GM19463 (cell line): ENCODE measurements around the gene RFC2.
"Not testable (repeated sequence)": the region's sequence is repeated elsewhere in the genome, so short reads cannot be mapped to it uniquely, and the experiment has no call there.

ENCODE experiments used
- ATAC-seq: cut with Tn5 transposase; IDR thresholded peaks from one replicate; pipeline ENCODE4 v1.9.1; 2021; ENCODE audit warnings: mild to moderate bottlenecking, moderate library complexity; ENCODE audit not compliant: unreplicated experiment

RFC2 gene

DNA sequence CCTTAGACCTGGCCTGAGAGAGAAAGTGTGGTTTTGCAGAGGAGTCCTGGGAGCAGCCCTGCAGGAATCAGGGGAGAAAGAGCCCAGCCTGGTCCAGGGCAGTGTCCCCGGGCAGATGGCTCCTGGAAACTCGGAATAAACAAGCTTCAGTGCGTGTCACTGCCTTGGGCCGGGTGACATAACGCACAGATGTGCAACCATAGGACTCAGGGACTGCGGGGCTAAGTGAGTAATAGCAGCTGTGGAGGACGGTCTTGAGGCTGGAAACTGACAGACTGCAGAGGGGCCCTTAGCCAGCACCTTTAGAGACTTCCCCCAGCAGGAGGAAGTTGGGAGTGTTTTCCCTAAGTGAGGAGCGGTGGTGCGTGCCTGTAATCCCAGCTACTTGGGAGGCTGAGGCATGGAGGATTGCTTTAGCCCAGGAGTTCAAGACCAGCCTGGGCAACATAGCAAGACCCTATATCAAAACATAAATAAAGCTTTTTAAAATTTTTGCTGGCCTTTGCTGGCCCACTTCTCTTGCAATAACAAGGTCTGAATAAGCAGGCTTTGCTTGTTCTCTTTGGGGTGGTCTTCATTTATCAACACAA lies 29.8 kb upstream of the RFC2 start:
- no peak for ATAC-seq

- no peak for ATAC-seq
These were observed 28.7 kb upstream of the RFC2 start for GRCh38 chr7:74282748-74283459.

- no peak for ATAC-seq
These were observed 26.8 kb upstream of the RFC2 start for GRCh38 chr7:74280985-74281384.

DNA sequence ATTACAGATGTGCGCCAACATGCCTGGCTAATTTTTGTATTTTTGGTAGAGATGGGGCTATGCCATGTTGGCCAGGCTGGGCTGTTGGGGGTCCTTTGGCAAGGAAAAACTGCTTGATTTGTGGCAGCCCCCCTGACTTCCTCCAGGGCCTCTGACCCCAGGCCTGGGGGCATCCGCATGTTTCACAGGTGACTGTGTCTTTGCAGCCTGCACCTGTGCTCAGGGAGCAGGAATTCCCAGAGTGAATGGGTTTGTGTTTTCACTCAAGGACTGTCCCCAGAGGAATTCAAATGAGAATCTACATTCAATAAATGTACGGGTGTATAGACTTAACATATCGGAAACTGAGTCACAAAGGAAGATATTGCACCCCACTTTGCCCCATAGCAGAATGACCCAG lies 23.4 kb upstream of the RFC2 start:
- ATAC-seq, result no peak

DNA sequence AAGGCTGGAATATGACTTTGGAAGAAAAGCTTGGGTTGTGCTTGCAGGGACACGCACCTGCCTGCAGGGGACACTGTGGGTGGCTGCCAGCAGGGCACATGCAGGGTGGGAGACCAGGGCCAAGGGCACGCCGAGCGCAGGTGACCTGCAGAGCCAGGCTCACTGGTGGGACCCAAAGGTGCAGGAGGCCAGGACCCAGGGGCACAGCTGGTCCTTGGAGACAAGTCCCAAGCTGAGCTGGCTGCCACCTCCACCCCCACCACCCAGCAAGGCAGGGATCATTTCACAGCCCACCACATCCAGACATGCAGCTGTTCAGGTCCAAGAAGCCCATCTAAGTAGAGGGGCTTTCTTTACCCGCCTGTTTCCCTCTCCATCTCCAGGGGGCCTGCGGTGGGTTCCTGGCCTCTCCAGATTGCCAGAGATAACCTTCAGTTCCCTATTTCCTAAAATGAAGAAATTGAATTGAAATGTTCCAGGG lies 21.2 kb upstream of the RFC2 start:
- no peak for ATAC-seq

GRCh38 chr7:74272305-74273038 lies 18.3 kb upstream of the RFC2 start:
- peak; percentile 80 for ATAC-seq

DNA sequence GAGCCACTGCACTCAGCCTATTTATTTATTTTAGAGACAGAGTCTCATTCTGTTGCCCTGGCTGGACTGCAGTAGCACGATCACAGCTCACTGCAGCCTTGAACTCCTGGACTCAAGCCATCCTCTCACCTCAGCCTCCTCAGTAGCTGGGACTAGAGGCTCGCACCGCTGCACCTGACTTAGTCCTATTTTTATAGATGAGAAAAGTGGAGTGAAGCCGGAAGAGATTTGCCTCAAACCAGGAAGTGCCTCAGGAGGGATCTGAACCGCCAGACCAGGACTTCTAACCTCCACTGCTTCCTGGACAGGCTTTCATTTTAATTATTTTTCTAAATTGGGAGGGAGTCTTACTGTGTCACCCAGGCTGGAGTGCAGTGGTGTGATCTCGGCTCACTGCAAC lies 17.5 kb upstream of the RFC2 start:
- ATAC-seq, result no peak

GRCh38 chr7:74269757-74270277 lies 15.6 kb upstream of the RFC2 start:
- ATAC-seq, result peak; percentile 38

DNA sequence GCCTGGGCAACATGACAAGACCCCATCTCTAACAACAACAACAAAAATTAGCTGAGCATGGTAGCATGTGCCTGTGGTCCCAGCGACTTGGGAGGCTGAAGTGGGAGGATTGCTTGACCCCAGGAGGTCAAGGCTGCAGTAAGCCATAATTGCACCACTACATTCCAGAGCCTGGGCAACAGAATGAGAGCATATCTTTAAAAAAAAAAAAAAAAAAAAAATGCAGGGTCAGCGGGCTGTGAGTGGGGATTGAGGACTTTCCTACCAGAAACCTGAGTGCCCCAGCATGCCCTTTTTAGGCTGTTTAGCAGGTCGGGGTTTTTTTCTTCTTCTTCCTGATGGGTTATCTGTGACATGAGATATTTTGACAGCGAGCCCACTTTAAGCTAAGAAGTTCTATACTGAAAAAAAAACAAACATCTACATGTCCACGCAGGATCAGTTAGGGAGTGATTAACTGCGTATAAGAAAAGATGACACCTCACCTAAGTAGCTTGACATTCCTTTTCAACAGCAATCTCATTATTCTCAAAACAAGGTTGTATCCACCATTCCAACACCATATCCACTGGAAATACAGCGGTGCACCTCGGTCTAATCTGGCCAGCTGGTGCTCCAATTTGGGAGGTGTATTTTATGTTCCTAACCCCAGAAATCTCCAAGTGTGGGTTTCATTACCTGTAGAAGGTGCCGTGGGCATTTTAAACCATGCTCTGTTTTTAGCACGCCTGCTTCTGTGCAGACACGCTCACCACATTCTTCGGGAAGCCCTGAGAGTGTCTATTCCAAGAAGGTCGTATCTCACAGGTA lies 13.8 kb upstream of the RFC2 start:
- no peak for ATAC-seq

- ATAC-seq, result no peak
These were observed 12.2 kb upstream of the RFC2 start for GRCh38 chr7:74266191-74266963.

GRCh38 chr7:74263399-74264120 lies 9.4 kb upstream of the RFC2 start:
- ATAC-seq, result no peak

- ATAC-seq, result no peak
These were observed 8.6 kb upstream of the RFC2 start for GRCh38 chr7:74262639-74263398.

- no peak for ATAC-seq
These were observed 4.4 kb upstream of the RFC2 start for GRCh38 chr7:74258639-74259038.

- ATAC-seq, result no peak
These were observed 2.6 kb upstream of the RFC2 start for GRCh38 chr7:74256491-74257408.

DNA sequence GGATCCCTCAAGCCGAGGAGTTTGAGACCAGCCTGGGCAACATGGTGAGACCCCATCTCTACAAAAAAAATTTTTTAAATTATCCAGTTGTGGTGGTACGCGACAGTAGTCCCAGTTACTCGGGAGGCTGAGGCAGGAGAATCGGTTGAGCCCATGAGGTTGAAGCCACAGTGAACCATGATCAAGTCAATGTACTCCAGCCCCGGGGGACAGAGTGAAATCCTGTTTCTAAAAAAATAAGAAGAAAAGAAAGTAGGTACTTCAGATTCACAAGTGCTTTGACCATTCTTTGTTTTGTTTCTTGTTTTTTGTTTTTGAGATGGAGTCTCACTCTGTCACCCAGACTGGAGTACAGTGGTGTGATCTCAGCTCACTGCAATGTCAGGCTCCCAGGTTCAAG lies 1.3 kb upstream of the RFC2 start:
- not testable (repeated sequence) for ATAC-seq

DNA sequence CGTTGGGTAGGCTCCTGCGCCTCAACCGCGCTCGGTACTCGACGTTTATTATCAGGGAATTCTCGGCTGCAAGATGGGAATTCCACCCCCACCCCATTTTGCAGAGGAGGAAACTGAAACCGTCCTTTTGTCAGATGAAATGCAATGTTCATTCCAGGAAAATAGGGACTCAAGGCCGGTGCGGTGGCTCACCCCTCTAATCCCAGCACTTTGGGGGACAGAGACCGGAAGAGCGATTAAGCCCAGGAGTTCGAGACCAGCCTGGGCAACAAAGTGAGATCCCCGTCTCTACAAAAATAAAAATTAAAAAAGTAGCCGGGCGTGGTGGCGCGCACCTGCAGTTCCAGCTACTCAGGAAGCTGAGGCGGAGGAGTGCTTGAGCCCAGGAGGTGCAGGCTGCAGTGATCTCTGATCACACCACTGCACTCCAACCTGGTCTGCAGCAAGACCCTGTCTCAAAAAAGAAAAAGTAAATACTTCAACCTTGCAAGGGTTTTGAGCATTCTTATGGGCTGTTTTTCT lies 720 bp upstream of the RFC2 start:
- no peak for ATAC-seq

DNA sequence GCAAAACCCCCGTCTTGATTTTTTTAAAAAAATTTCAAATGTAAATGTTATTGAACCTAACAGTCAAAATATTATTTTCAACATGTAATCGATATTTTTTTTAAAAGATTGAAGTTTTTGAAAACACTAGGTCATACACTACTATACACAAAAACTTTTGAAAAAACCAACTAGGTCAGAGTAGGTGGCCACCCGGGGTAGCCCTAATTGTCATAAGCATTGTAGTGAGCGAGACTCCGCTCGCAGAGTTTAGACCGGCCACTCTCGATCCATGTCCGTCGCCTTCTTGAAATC lies 417 bp downstream of the RFC2 start:
- ATAC-seq, result no peak

GRCh38 chr7:74253331-74253730 lies 868 bp downstream of the RFC2 start:
- ATAC-seq, result no peak
